NAMALWA (cell line): Measurements from ENCODE around the gene PIPOX.

Source experiments
- DNase-seq: peaks from one replicate; pipeline ENCODE4 v3.0.0-alpha.2; 2015; ENCODE audit warnings: low spot score

PIPOX gene

GRCh38 chr17:29099527-29099926 lies 56.6 kb downstream of the PIPOX start:
- no peak for DNase-seq

DNA sequence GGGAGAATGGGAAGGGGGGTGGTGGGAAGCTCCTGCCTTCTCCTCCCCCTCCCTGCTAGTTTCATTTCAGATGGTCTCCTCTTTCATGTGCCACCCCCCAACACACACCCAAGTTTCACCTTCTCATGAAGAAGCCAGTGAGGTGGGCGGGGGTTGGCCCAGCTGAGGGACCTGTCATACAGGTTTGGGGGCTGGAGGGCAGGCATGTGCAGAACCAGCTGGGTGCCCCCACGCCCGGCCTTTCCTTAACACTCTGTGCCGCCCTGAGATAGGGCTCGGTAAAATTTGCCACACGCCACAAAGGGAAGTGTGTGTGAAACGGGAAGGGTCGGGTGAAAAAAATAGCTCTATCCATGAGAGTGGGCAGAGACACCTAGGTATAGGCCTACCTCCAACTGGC lies 57.4 kb downstream of the PIPOX start:
- no peak for DNase-seq

DNA sequence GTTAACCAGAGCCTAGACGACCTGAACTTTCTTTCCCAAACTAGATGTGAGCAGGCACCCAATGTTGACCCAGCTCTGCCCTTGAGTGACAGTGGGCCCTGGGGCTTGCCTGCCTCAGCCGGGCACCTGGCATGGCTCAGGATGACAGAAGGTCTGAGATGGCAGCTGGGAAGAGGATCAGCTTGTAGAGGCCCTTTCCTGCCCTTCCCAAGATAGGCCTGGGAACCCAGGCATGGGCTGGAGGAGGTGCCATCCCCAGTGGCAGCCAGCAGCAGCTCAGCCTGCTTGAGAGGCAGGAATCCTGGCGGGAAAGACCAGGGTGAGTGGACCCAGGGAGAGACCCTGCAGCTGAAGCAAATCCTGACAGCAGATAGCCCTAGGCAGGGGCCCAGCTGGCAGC lies 59.1 kb downstream of the PIPOX start:
- no peak for DNase-seq

GRCh38 chr17:29102741-29103181 lies 59.8 kb downstream of the PIPOX start:
- no peak for DNase-seq

DNA sequence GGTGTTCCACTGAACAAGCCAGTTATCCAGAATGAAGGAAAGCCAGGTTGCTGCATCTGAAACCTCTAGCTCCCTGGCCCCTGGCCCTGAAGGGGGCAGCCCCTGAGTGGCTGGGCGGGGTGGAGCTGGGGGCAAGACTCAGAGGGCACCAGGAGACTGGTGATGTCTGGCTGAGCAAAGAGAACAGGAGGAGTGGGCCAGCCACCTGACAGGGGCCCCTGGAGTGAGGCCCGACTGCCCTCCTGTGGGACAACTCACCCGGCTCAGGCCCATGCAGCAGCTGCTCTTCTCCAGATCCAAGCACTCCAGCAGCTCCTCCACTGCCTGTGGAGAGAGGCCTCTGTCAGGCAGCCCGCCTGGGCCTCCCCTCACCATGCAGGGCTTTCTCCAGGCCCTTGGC lies 60.4 kb downstream of the PIPOX start:
- DNase-seq = no peak
